Stomach (tissue), 9 donors: Measurements from ENCODE around the gene PTGER3. TPM values are rescaled to one million over a fixed set of nuclear protein-coding genes. Genes with fewer than 3 reads are reported as not detected.

ENCODE experiments used
- DNase-seq, 2 donors: peaks; one replicate each; pipeline versions ENCODE4 v3.0.0 to v3.0.0-alpha.2; 2013 to 2019
- H3K27ac ChIP-seq, 5 donors: fragments of 200-600 bp in 4 of 5; sonication (generic) in 4 of 5; one replicate each; pipeline ENCODE4 v1.5.1; 2013 to 2019; ENCODE audit warnings: mild to moderate bottlenecking in 1 of 5, moderate library complexity in 1 of 5
- H3K27me3 ChIP-seq, 3 donors: fragments of 200-600 bp; sonication (generic); one replicate each; pipeline ENCODE4 v1.5.1; 2017 to 2019; ENCODE audit warnings: mixed run types in 1 of 3
- H3K36me3 ChIP-seq, 4 donors: fragments of 200-600 bp; sonication (generic); 1 replicate in 3 of 4; 2 replicates in 1 of 4; pipeline ENCODE4 v1.5.1; 2016 to 2019
- H3K4me1 ChIP-seq, 4 donors: fragments of 200-600 bp; sonication (generic); one replicate each; pipeline ENCODE4 v1.5.1; 2016 to 2019
- H3K4me3 ChIP-seq, 4 donors: fragments of 200-600 bp; sonication (generic) in 3 of 4; one replicate each; pipeline ENCODE4 v1.5.1; 2016 to 2019; ENCODE audit warnings: mild to moderate bottlenecking in 1 of 4
- H3K9me3 ChIP-seq, 4 donors: fragments of 200-600 bp; sonication (generic); one replicate each; pipeline ENCODE4 v1.5.1; 2016 to 2019
- EP300 ChIP-seq: sonication (generic); formaldehyde crosslinking; IDR thresholded peaks from one replicate; pipeline ENCODE4 v1.6.1; 2017; ENCODE audit warnings: antibody characterized with exemption
- POLR2A ChIP-seq, 4 donors: fragments of 450-650 bp; IDR thresholded peaks; one replicate each; pipeline ENCODE4 v1.6.1; 2016; ENCODE audit warnings: antibody characterized with exemption in 4 of 4, control low read depth in 2 of 4, mild to moderate bottlenecking in 1 of 4, moderate library complexity in 1 of 4
- POLR2AphosphoS5 ChIP-seq, 3 donors: sonication (generic); formaldehyde crosslinking; IDR thresholded peaks; one replicate each; pipeline ENCODE4 v1.6.1; 2016; ENCODE audit warnings: antibody characterized with exemption in 3 of 3
- WGBS, 5 donors: extraction: QIAGEN DNeasy Blood & Tissue Kit in 3 of 5; methylation state at CpG; one replicate each; pipeline versions ENCODE4 v1.1.5 to v1.1.7; 2013 to 2018; 5-methylcytosine and 5-hydroxymethylcytosine counted together
- intact Hi-C: fragments of 100-400 bp; cut with DNase I; formaldehyde crosslinking; loops from one replicate; pipeline ENCODE4 v1.15.1; 2023; ENCODE audit warnings: low total_unique reads
- polyA plus RNA-seq, 3 donors: library from polyadenylated mRNA; stranded (reverse); fragments of 200-250 nt; gene quantifications; one replicate each; pipeline ENCODE4 v1.2.3, GENCODE V29; 2013
- total RNA-seq, 5 donors: library from RNA; depleted of rRNA; stranded (reverse); fragments of >200 nt; gene quantifications; one replicate each; pipeline versions ENCODE4 v1.1.0 to v1.2.3, GENCODE V29; 2014 to 2016
- TF ChIP-seq, protein P1 (sequence below), 7 experiments: fragments of 450-650 bp in 4 of 7; fragments of 200-600 bp in 3 of 7; sonication (generic) in 3 of 7; IDR thresholded peaks; one replicate each; pipeline ENCODE4 v1.5.1; 2016 to 2019; ENCODE audit warnings: antibody characterized with exemption in 7 of 7, control low read depth in 2 of 7, mild to moderate bottlenecking in 1 of 7
- donor health status: healthy with polysubstance abuse.
- donor health status: Bipolar disorder and iron deficiency.
- donor health status: healthy.

PTGER3 gene
- total and polyA plus RNA-seq, 8 donors, result 2.3 to 44.3 (median 15.2) TPM

DNA sequence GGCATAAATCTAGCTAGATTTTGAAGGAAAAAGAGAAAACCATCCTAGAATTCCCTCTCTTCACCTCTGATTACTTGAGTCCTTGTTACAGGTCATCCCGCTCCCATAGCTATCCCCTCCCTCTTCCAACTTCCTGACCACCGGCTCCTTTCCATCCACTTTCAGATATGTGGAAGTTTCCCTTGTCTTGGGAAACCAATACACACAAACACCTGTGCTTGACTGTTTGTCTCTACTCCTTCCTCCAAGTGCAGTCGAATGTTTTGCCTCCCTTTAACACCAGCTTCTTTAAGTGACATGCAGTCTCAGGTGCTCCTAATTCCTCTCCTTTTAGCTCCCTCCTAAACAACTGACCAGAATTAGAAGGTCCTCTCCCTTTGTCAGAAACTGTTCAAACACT, 70.0 kb downstream of the PTGER3 start:
- H3K27me3 ChIP-seq, result no peaks in the 10 kb centered on the region
- H3K4me1 ChIP-seq, result peaks cover 5 to 46% (median 17%) of the 10 kb centered on the region in 4 donors
- peak overlapping the region in 4 of 5 donors; percentile 9 to 52 (median 17) for H3K27ac ChIP-seq
- H3K9me3 ChIP-seq, result no peaks in the 10 kb centered on the region
- intact Hi-C loops, result no loop called here
- DNase-seq, result no peak
- H3K36me3 ChIP-seq, result no peaks in the 10 kb centered on the region
- H3K4me3 ChIP-seq, result no peak overlapping the region
- 22 to 64% (median 37%) methylated on average over 3 of the region's 3 CpGs for WGBS, 5 donors
- TF ChIP-seq, protein P1, sequence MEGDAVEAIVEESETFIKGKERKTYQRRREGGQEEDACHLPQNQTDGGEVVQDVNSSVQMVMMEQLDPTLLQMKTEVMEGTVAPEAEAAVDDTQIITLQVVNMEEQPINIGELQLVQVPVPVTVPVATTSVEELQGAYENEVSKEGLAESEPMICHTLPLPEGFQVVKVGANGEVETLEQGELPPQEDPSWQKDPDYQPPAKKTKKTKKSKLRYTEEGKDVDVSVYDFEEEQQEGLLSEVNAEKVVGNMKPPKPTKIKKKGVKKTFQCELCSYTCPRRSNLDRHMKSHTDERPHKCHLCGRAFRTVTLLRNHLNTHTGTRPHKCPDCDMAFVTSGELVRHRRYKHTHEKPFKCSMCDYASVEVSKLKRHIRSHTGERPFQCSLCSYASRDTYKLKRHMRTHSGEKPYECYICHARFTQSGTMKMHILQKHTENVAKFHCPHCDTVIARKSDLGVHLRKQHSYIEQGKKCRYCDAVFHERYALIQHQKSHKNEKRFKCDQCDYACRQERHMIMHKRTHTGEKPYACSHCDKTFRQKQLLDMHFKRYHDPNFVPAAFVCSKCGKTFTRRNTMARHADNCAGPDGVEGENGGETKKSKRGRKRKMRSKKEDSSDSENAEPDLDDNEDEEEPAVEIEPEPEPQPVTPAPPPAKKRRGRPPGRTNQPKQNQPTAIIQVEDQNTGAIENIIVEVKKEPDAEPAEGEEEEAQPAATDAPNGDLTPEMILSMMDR (IDR thresholded peaks at IDR 0.05), result no peak
- no peak for TF ChIP-seq POLR2AphosphoS5 (IDR thresholded peaks at IDR 0.05)
- no peak for TF ChIP-seq POLR2A (IDR thresholded peaks at IDR 0.05)
- TF ChIP-seq EP300, result no peak

DNA sequence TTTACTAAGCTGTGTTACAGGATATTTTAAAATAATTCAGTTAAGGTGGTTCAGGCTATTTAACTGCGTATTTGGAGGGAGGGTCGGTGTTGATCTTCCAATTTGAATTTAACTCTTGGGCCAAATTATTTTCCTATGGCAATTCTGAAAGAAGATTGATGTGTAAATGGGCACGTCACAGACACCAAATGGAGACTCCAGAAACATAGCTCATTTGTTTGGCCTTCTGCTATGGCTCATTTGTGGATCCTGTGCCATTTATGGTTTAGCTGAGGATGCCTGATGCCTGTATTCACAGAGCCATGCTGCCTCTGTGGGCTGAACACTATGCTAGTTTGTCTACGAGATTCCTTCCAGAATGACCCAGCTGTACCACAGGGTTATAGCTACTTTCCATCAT, 70.6 kb downstream of the PTGER3 start:
- Histone ChIP-seq H3K4me1 (peaks cover 5 to 42% (median 17%) of the 10 kb centered on the region in 4 donors), H3K4me3 (no peak overlapping the region), H3K27me3 (no peaks in the 10 kb centered on the region), H3K27ac (peak overlapping the region in 3 of 5 donors; percentile 14 to 52 (median 20)), H3K36me3 (no peaks in the 10 kb centered on the region), H3K9me3 (no peaks in the 10 kb centered on the region)
- DNase-seq, result no peak
- TF ChIP-seq POLR2AphosphoS5 (IDR thresholded peaks at IDR 0.05) (no peak), EP300 (no peak), POLR2A (IDR thresholded peaks at IDR 0.05) (no peak)
- TF ChIP-seq, protein P1 (IDR thresholded peaks at IDR 0.05), result no peak
- intact Hi-C loops, result no loop called here
- 73 to 86% (median 77%) methylated on average over 4 of the region's 4 CpGs for WGBS, 5 donors

DNA sequence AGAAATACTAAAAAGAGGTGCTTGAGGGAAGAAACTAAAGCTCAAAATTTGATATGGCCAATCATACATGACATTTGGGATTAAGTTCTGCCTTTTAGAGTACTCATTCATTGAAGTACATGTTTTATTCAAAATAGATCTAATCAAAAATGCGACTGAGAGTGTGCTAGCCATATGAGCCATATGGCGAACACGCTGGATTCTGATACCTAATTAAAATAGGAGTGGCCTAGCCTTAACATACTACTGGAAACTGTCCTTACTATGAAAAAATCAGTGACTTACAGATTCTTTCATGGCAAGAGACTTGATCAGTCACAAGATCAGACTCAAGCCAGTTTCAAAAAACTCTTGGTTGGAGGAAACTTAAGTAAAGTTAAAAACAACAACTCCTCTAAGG, 73.9 kb downstream of the PTGER3 start:
- DNase-seq, result no peak
- intact Hi-C loops, result no loop called here
- no peaks in the 10 kb centered on the region for H3K9me3 ChIP-seq
- WGBS, 5 donors, result 77 to 94% (median 88%) methylated on average over 3 of the region's 3 CpGs
- no peaks in the 10 kb centered on the region for H3K27me3 ChIP-seq
- H3K4me3 ChIP-seq, result no peak overlapping the region
- H3K27ac ChIP-seq, result no peak overlapping the region
- H3K36me3 ChIP-seq, result no peaks in the 10 kb centered on the region
- peaks cover 0 to 20% (median 6%) of the 10 kb centered on the region in 4 donors for H3K4me1 ChIP-seq
- no peak for TF ChIP-seq POLR2A (IDR thresholded peaks at IDR 0.05)
- TF ChIP-seq, protein P1 (IDR thresholded peaks at IDR 0.05), result no peak
- no peak for TF ChIP-seq POLR2AphosphoS5 (IDR thresholded peaks at IDR 0.05)
- no peak for TF ChIP-seq EP300

DNA sequence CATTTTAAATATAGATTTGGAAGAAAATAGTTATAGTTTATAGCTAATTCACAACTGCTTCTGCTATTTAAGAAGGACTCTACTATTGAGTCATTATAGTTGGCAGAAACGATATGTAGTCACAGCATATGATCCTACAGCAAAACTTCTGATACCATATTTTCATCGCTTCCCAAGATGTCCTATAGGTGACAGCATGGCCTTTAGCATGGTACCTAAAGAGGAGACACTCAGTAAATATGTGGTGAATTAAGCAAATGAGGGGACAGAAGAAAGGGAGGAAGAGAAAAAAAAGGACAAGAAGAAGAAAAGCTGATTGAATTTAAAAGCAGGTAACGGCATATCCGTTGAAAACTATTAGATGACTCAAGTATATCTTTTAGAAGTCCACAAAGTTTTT, 77.2 kb downstream of the PTGER3 start:
- no peaks in the 10 kb centered on the region for H3K27me3 ChIP-seq
- intact Hi-C loops, result no loop called here
- H3K36me3 ChIP-seq, result no peaks in the 10 kb centered on the region
- H3K27ac ChIP-seq, result no peak overlapping the region
- TF ChIP-seq, protein P1 (IDR thresholded peaks at IDR 0.05), result no peak
- TF ChIP-seq EP300 (no peak), POLR2A (IDR thresholded peaks at IDR 0.05) (no peak), POLR2AphosphoS5 (IDR thresholded peaks at IDR 0.05) (no peak)
- H3K4me1 ChIP-seq, result no peaks in the 10 kb centered on the region
- no peak overlapping the region for H3K4me3 ChIP-seq
- DNase-seq, result no peak
- no peaks in the 10 kb centered on the region for H3K9me3 ChIP-seq
- 84 to 94% (median 88%) methylated on average over 4 of the region's 4 CpGs for WGBS, 5 donors
